A549 (cell line): ENCODE measurements around the gene OVOL1. TPM values are rescaled to one million over a fixed set of nuclear protein-coding genes. Genes with fewer than 3 reads are reported as not detected.

ENCODE experiments used
- ATAC-seq, 2 experiments: fragments of 200-7000 bp in 1 of 2; fragments of >200 bp in 1 of 2; cut with Nextera tagmentation in 1 of 2; cut with Tn5 transposase in 1 of 2; 3 replicates each; pipeline versions ENCODE4 v1.8.0 to v1.9.1; 2018 to 2020; ENCODE audit warnings: mild to moderate bottlenecking in 1 of 2, moderate library complexity in 1 of 2
- CTCF ChIA-PET: fragments of 300-600 bp; sonication (Branson Sonifier 250); formaldehyde crosslinking; extraction: SDS; loops from one replicate; lab custom pipeline; 2021; ENCODE audit warnings: antibody characterized with exemption, inconsistent platforms; lab: Yijun Ruan, JAX
- POLR2A ChIA-PET: fragments of 350-600 bp; formaldehyde crosslinking; extraction: SDS; loops from one replicate; lab custom pipeline; 2021; ENCODE audit warnings: antibody characterized with exemption, inconsistent platforms; lab: Yijun Ruan, JAX
- DNase-seq, 2 experiments: peaks; one replicate each; pipeline versions ENCODE4 v3.0.0 to v3.0.0-alpha.2; 2011 to 2016; ENCODE audit warnings: low read depth in 1 of 2, low spot score in 1 of 2
- FAIRE-seq: peaks from 2 replicates; lab custom pipeline; 2011; peaks lifted over from hg19 to GRCh38; lab: Jason Lieb, UNC
- H3K27ac ChIP-seq, 2 experiments: fragments of >200 bp; sonication (Bioruptor Twin); formaldehyde crosslinking; 3 replicates each; pipeline ENCODE4 v1.5.1; 2016 to 2017
- H3K4me1 ChIP-seq: fragments of >200 bp; sonication (Bioruptor Twin); formaldehyde crosslinking; 3 replicates; pipeline ENCODE4 v1.6.1; 2016
- H3K4me2 ChIP-seq: fragments of >200 bp; sonication (Bioruptor Twin); formaldehyde crosslinking; 3 replicates; pipeline ENCODE4 v1.6.1; 2016
- H3K4me3 ChIP-seq: fragments of >200 bp; sonication (Bioruptor Twin); formaldehyde crosslinking; 3 replicates; pipeline ENCODE4 v1.5.1; 2016
- H3K9me3 ChIP-seq: fragments of >200 bp; sonication (Bioruptor Twin); formaldehyde crosslinking; 3 replicates; pipeline ENCODE4 v1.6.1; 2016
- ATOH8 ChIP-seq: fragments of 250-450 bp; sonication (Bioruptor Pico); IDR thresholded peaks from 2 replicates; pipeline ENCODE4 v1.5.0; 2020; ENCODE audit warnings: low read depth, mild to moderate bottlenecking, moderate library complexity
- CBX8 ChIP-seq: fragments of 200-600 bp; sonication (generic); IDR thresholded peaks from 2 replicates; pipeline ENCODE4 v1.6.1; 2016
- CEBPB ChIP-seq, 2 experiments: fragments of >200 bp in 1 of 2; sonication (Bioruptor Twin) in 1 of 2; formaldehyde crosslinking in 1 of 2; IDR thresholded peaks; 2 replicates each; pipeline ENCODE4 v1.6.1; 2012 to 2016
- CHD4 ChIP-seq: fragments of 200-600 bp; sonication (generic); IDR thresholded peaks from 2 replicates; pipeline ENCODE4 v1.6.1; 2016; ENCODE audit warnings: antibody characterized with exemption, mild to moderate bottlenecking, borderline replicate concordance
- CTCF ChIP-seq: fragments of >200 bp; sonication (Bioruptor Twin); formaldehyde crosslinking; IDR thresholded peaks from 3 replicates; pipeline ENCODE4 v1.5.1; 2016
- E2F6 ChIP-seq: IDR thresholded peaks from 2 replicates; pipeline ENCODE4 v1.6.1; 2012; ENCODE audit warnings: low read depth, borderline replicate concordance
- FOSB ChIP-seq: fragments of 250-450 bp; sonication (Bioruptor Pico); IDR thresholded peaks from 2 replicates; pipeline ENCODE4 v1.5.0; 2020; ENCODE audit warnings: mild to moderate bottlenecking, moderate library complexity
- FOXS1 ChIP-seq: fragments of 250-450 bp; sonication (Bioruptor Pico); IDR thresholded peaks from 2 replicates; pipeline ENCODE4 v1.5.0; 2020; ENCODE audit warnings: mild to moderate bottlenecking, moderate library complexity
- HDAC2 ChIP-seq: fragments of 200-600 bp; sonication (generic); IDR thresholded peaks from 2 replicates; pipeline ENCODE4 v1.6.1; 2016
- HMGXB4 ChIP-seq: fragments of 250-450 bp; sonication (Bioruptor Pico); IDR thresholded peaks from 2 replicates; pipeline ENCODE4 v1.5.0; 2021; ENCODE audit warnings: mild to moderate bottlenecking, moderate library complexity, borderline replicate concordance
- HOXB5 ChIP-seq: fragments of 250-450 bp; sonication (Bioruptor Pico); IDR thresholded peaks from 2 replicates; pipeline ENCODE4 v1.5.0; 2020; ENCODE audit warnings: mild to moderate bottlenecking, moderate library complexity
- KDM1A ChIP-seq: fragments of 200-600 bp; sonication (generic); IDR thresholded peaks from 2 replicates; pipeline ENCODE4 v1.6.1; 2016; ENCODE audit warnings: low read depth, mild to moderate bottlenecking
- MAFK ChIP-seq: fragments of 450-650 bp; IDR thresholded peaks from 2 replicates; pipeline ENCODE4 v1.6.1; 2014; ENCODE audit not compliant: partially characterized antibody
- MAX ChIP-seq: IDR thresholded peaks from 2 replicates; pipeline ENCODE4 v1.6.1; 2012
- MYC ChIP-seq: IDR thresholded peaks from 2 replicates; pipeline ENCODE4 v1.6.1; 2012; ENCODE audit warnings: mild to moderate bottlenecking, inconsistent platforms, low read length, improper control_type of control experiment, borderline replicate concordance
- NFE2L2 ChIP-seq: fragments of 150-350 bp; conservative IDR thresholded peaks from 2 replicates; pipeline ENCODE4 v1.6.1; 2014; ENCODE audit warnings: low read length
- PHF8 ChIP-seq: fragments of 200-600 bp; sonication (generic); IDR thresholded peaks from 2 replicates; pipeline ENCODE4 v1.6.1; 2016; ENCODE audit warnings: low read depth, mild to moderate bottlenecking, antibody characterized with exemption, moderate library complexity, borderline replicate concordance
- RFX5 ChIP-seq: fragments of 450-650 bp; IDR thresholded peaks from 2 replicates; pipeline ENCODE4 v1.7.1; 2014; ENCODE audit warnings: antibody characterized with exemption, mild to moderate bottlenecking, moderate library complexity
- RNF2 ChIP-seq: fragments of 200-600 bp; sonication (generic); IDR thresholded peaks from 2 replicates; pipeline ENCODE4 v1.6.1; 2016; ENCODE audit warnings: low read depth, mild to moderate bottlenecking, antibody characterized with exemption, moderate library complexity, borderline replicate concordance
- SMC3 ChIP-seq: fragments of >200 bp; sonication (Bioruptor Twin); formaldehyde crosslinking; IDR thresholded peaks from 3 replicates; pipeline ENCODE4 v1.6.1; 2018; ENCODE audit warnings: inconsistent platforms
- ZC3H11A ChIP-seq: fragments of 450-650 bp; IDR thresholded peaks from 2 replicates; pipeline ENCODE4 v1.6.1; 2014; ENCODE audit warnings: antibody characterized with exemption, mild to moderate bottlenecking
- WGBS: methylation state at CpG from one replicate; pipeline ENCODE4 v1.1.6; 2017; ENCODE audit errors: missing lambda C conversion rate; 5-methylcytosine and 5-hydroxymethylcytosine counted together
- polyA minus RNA-seq: library from RNA; depleted of rRNA, polyadenylated mRNA; stranded (reverse); fragments of >200 nt; gene quantifications from 2 replicates; pipeline ENCODE4 v1.2.3, GENCODE V29; 2011; rRNA and poly(A)+ RNA removed
- polyA plus RNA-seq, 4 experiments: library from polyadenylated mRNA; depleted of rRNA in 3 of 4; stranded (reverse); fragments of >200 nt; fragmentation: RNase III in 1 of 4; extraction: RNeasy Plus Mini Kit Qiagen cat#74134 plus additional on column Dnase treatment in 1 of 4; gene quantifications; 2 replicates in 3 of 4; 3 replicates in 1 of 4; pipeline ENCODE4 v1.2.3, GENCODE V29; 2011 to 2017

Gene OVOL1
- polyA plus RNA-seq (2011; rRNA removed), result not detected in 2 replicates
- 0.01 TPM in 1 of 2 replicates, not detected in the other for polyA plus RNA-seq (2012; cell fraction: cytosol; rRNA removed)
- polyA plus RNA-seq (2012; cell fraction: nucleus; rRNA removed), result 0.04 and 0.07 TPM in 2 replicates
- polyA plus RNA-seq (2017; fragmentation: RNase III; extraction: RNeasy Plus Mini Kit Qiagen cat#74134 plus additional on column Dnase treatment), result not detected in 3 replicates
- not detected in 2 replicates for polyA minus RNA-seq

GRCh38 chr11:65786786-65787636 lies at the start of gene OVOL1:
OVOL1 (plus strand) TSS chr11:65787063; CDS start chr11:65787374, 311 bp downstream.
- POLR2A ChIA-PET, result interaction anchor here (1.4 kb wide), 1 partner anchor 73 kb away, joined by 3 read pairs; the partner anchor contains the start of gene MUS81
- FAIRE-seq (no peak), ATAC-seq (no peak), DNase-seq (no peak)
- CTCF ChIA-PET, result interaction anchor here (4.2 to 19.2 kb wide), 2 partner anchors 8 to 31 kb away, joined by 30 to 173 read pairs; partner anchors contain the start of gene AP5B1
- Histone ChIP-seq H3K4me2 (peak within 1 kb of the TSS; percentile 77), H3K4me1 (peaks cover 14% of the 10 kb centered on the region; the same call in 2 of the 3 replicates), H3K9me3 (no peaks in the 10 kb centered on the region), H3K4me3 (peak within 1 kb of the TSS; percentile 36), H3K27ac (peak within 1 kb of the TSS in 1 of 2 experiments; percentile 67; a peak in 3 of 6 replicates)
- TF ChIP-seq CTCF (no peak), NFE2L2 (no peak), RFX5 (no peak), MAX (0 out of 2 replicates have a peak, but pooled peaks have one; percentile 11)
- no CpG with 5 or more reads among the region's 112 CpGs for WGBS

GRCh38 chr11:65739022-65739421 lies 47.8 kb upstream of the OVOL1 start:
- TF ChIP-seq SMC3 (no peak), MAFK (no peak), FOXS1 (no peak), PHF8 (no peak), HDAC2 (no peak), FOSB (CRISPR knock-in tag) (no peak), CHD4 (no peak), CBX8 (no peak), ATOH8 (CRISPR knock-in tag) (no peak), KDM1A (no peak), RNF2 (no peak)
- no peak for ATAC-seq
- Histone ChIP-seq H3K4me3 (no peak overlapping the region), H3K9me3 (peaks cover 28% of the 10 kb centered on the region), H3K27ac (no peak overlapping the region), H3K4me2 (no peak overlapping the region), H3K4me1 (no peaks in the 10 kb centered on the region)
- FAIRE-seq, result no peak
- DNase-seq, result no peak
- 53% methylated on average over 2 of the region's 2 CpGs for WGBS
- ChIA-PET POLR2A (no interaction called here), CTCF (interaction anchor here (1.9 kb wide), 1 partner anchor 80 kb away, joined by 6 read pairs; no protein-coding TSS in a partner anchor)

GRCh38 chr11:65741185-65741584 lies 45.7 kb upstream of the OVOL1 start:
- Histone ChIP-seq H3K4me3 (no peak overlapping the region), H3K4me2 (no peak overlapping the region), H3K9me3 (peaks cover 23% of the 10 kb centered on the region), H3K4me1 (no peaks in the 10 kb centered on the region), H3K27ac (no peak overlapping the region)
- ATAC-seq, result no peak
- POLR2A ChIA-PET, result no interaction called here
- WGBS, result 49% methylated on average over 8 of the region's 8 CpGs
- TF ChIP-seq CEBPB (IDR thresholded peaks at IDR 0.05) (no peak), HOXB5 (CRISPR knock-in tag) (no peak), HDAC2 (no peak), ZC3H11A (no peak), HMGXB4 (CRISPR knock-in tag) (no peak), MYC (no peak), E2F6 (no peak)
- FAIRE-seq, result no peak
- CTCF ChIA-PET, result interaction anchor here (1.0 to 1.9 kb wide), 6 partner anchors 29 to 144 kb away, joined by 3 to 7 read pairs (median 5); partner anchors contain the start of genes AP5B1 and KAT5
- no peak for DNase-seq
